H1 (cell line): Measurements from ENCODE around the gene RNF38. TPM values are rescaled to one million over a fixed set of nuclear protein-coding genes. Genes with fewer than 3 reads are reported as not detected.
A peak's percentile ranks its signal among the peaks of the same experiment; 100 is the strongest.
"Not testable (repeated sequence)": the region's sequence is repeated elsewhere in the genome, so short reads cannot be mapped to it uniquely, and the experiment has no call there.

Source experiments
- CTCF ChIA-PET: fragments of 300-600 bp; sonication (Branson Sonifier 250); formaldehyde crosslinking; loops from one replicate; lab custom pipeline; 2021; ENCODE audit not compliant: partially characterized antibody; lab: Charles Lee
- POLR2A ChIA-PET: fragments of 300-600 bp; sonication (Branson Sonifier 250); formaldehyde crosslinking; loops from one replicate; lab custom pipeline; 2021; ENCODE audit warnings: inconsistent platforms; ENCODE audit not compliant: partially characterized antibody; lab: Charles Lee
- DNase-seq, 2 experiments: peaks; one replicate each; pipeline versions ENCODE4 v3.0.0 to v3.0.0-alpha.2; 2010 to 2022; ENCODE audit warnings: low spot score in 2 of 2, low read depth in 1 of 2, mixed read lengths in 1 of 2
- FAIRE-seq: peaks from 2 replicates; lab custom pipeline; 2011; peaks lifted over from hg19 to GRCh38; lab: Jason Lieb, UNC
- H2AFZ ChIP-seq: 2 replicates; pipeline ENCODE4 v1.8.1; 2012; ENCODE audit warnings: low read length, inconsistent platforms
- H2AK5ac ChIP-seq: 2 replicates; pipeline ENCODE4 v1.6.1; 2013; ENCODE audit warnings: low read depth, low read length
- H2BK120ac ChIP-seq: replicated peaks from 2 replicates; pipeline ENCODE3; 2013; ENCODE audit warnings: low read depth, low read length, inconsistent platforms
- H2BK12ac ChIP-seq: 2 replicates; pipeline ENCODE4 v1.6.1; 2013; ENCODE audit warnings: low read depth, low read length
- H2BK15ac ChIP-seq: 2 replicates; pipeline ENCODE4 v1.6.1; 2013; ENCODE audit warnings: low read length
- H2BK20ac ChIP-seq: 2 replicates; pipeline ENCODE4 v1.6.1; 2013; ENCODE audit warnings: low read length
- H2BK5ac ChIP-seq: 2 replicates; pipeline ENCODE4 v1.6.1; 2013; ENCODE audit warnings: low read depth, low read length
- H3K14ac ChIP-seq: 2 replicates; pipeline ENCODE4 v1.6.1; 2013; ENCODE audit warnings: inconsistent platforms; ENCODE audit not compliant: insufficient read length
- H3K18ac ChIP-seq: 2 replicates; pipeline ENCODE4 v1.6.1; 2013; ENCODE audit warnings: low read length; ENCODE audit errors: extremely low read depth
- H3K23ac ChIP-seq: 2 replicates; pipeline ENCODE4 v1.6.1; 2013; ENCODE audit warnings: inconsistent platforms; ENCODE audit not compliant: insufficient read length
- H3K23me2 ChIP-seq: 2 replicates; pipeline ENCODE4 v1.6.1; 2013; ENCODE audit warnings: low read depth, low read length
- H3K27ac ChIP-seq: 2 replicates; pipeline ENCODE4 v1.6.1; 2011; ENCODE audit warnings: low read depth, low read length, inconsistent platforms
- H3K27me3 ChIP-seq, 4 experiments: replicated peaks in 1 of 4; 1 replicate in 1 of 4; 2 replicates in 3 of 4; pipeline versions ENCODE4 v1.6.1 to v1.8.1; 2011 to 2013; ENCODE audit warnings: low read length in 3 of 4, mild to moderate bottlenecking in 3 of 4, inconsistent platforms in 2 of 4, mixed read lengths in 2 of 4, moderate library complexity in 1 of 4; ENCODE audit not compliant: control insufficient read depth in 3 of 4, insufficient read depth in 3 of 4; ENCODE audit errors: extremely low read depth in 1 of 4
- H3K36me3 ChIP-seq, 4 experiments: 2 replicates each; pipeline versions ENCODE4 v1.6.1 to v1.8.1; 2011 to 2013; ENCODE audit warnings: mild to moderate bottlenecking in 4 of 4, low read length in 3 of 4, moderate library complexity in 2 of 4, control low read depth in 1 of 4, inconsistent platforms in 1 of 4; ENCODE audit not compliant: insufficient read depth in 4 of 4, control insufficient read depth in 2 of 4
- H3K4ac ChIP-seq: replicated peaks from 2 replicates; pipeline ENCODE3; 2013; ENCODE audit warnings: low read length, low read depth, mixed read lengths, inconsistent platforms; ENCODE audit not compliant: insufficient read length
- H3K4me1 ChIP-seq, 4 experiments: replicated peaks in 1 of 4; 1 replicate in 1 of 4; 2 replicates in 3 of 4; pipeline versions ENCODE4 v1.6.1 to v1.8.1; 2011 to 2013; ENCODE audit warnings: low read length in 3 of 4, inconsistent platforms in 2 of 4, mixed read lengths in 1 of 4; ENCODE audit not compliant: insufficient read depth in 4 of 4, control insufficient read depth in 3 of 4
- H3K4me2 ChIP-seq, 2 experiments: 2 replicates each; pipeline versions ENCODE4 v1.6.1 to v1.8.1; 2011 to 2013; ENCODE audit warnings: low read depth in 2 of 2, low read length in 2 of 2, control low read depth in 1 of 2, inconsistent platforms in 1 of 2, mild to moderate bottlenecking in 1 of 2; ENCODE audit not compliant: insufficient read depth in 1 of 2
- H3K4me3 ChIP-seq, 4 experiments: fragments of 200-600, 300-600 bp in 1 of 4; sonication (generic), shearing (Covaris generic), sonication (Bioruptor Twin) in 1 of 4; 2 replicates each; pipeline versions ENCODE4 v1.5.1 to v1.8.1; 2011 to 2016; ENCODE audit warnings: low read length in 4 of 4, low read depth in 3 of 4, control low read depth in 2 of 4, inconsistent platforms in 2 of 4, mild to moderate bottlenecking in 2 of 4, mixed read lengths in 1 of 4, moderate library complexity in 1 of 4; ENCODE audit not compliant: insufficient read depth in 2 of 4; ENCODE audit errors: extremely low read depth in 1 of 4
- H3K56ac ChIP-seq: replicated peaks from 2 replicates; pipeline ENCODE3; 2013; ENCODE audit warnings: low read depth, mild to moderate bottlenecking, mixed read lengths, low read length, inconsistent platforms; ENCODE audit not compliant: insufficient read length
- H3K79me1 ChIP-seq: 2 replicates; pipeline ENCODE4 v1.6.1; 2013; ENCODE audit warnings: low read depth, low read length, control low read depth
- H3K79me2 ChIP-seq, 2 experiments: 2 replicates each; pipeline versions ENCODE4 v1.6.1 to v1.8.1; 2012 to 2013; ENCODE audit warnings: low read length in 2 of 2, mild to moderate bottlenecking in 2 of 2, inconsistent platforms in 1 of 2; ENCODE audit not compliant: insufficient read depth in 2 of 2, control insufficient read depth in 1 of 2
- H3K9ac ChIP-seq, 4 experiments: replicated peaks in 1 of 4; 1 replicate in 1 of 4; 2 replicates in 3 of 4; pipeline versions ENCODE4 v1.6.1 to v1.8.1; 2011 to 2013; ENCODE audit warnings: low read depth in 3 of 4, low read length in 3 of 4, control low read depth in 2 of 4, mild to moderate bottlenecking in 2 of 4, moderate library complexity in 2 of 4, inconsistent platforms in 1 of 4; ENCODE audit errors: extremely low read depth in 1 of 4
- H3K9me3 ChIP-seq, 2 experiments: 2 replicates each; pipeline versions ENCODE4 v1.6.1 to v1.8.1; 2012 to 2013; ENCODE audit warnings: mild to moderate bottlenecking in 2 of 2, moderate library complexity in 2 of 2, control low read depth in 1 of 2, inconsistent platforms in 1 of 2, low read depth in 1 of 2, low read length in 1 of 2, mixed read lengths in 1 of 2; ENCODE audit not compliant: insufficient read depth in 2 of 2
- H4K20me1 ChIP-seq, 2 experiments: replicated peaks in 1 of 2; 2 replicates each; pipeline versions ENCODE3 to v1.8.1; 2011 to 2013; ENCODE audit warnings: inconsistent platforms in 2 of 2, low read length in 2 of 2, mild to moderate bottlenecking in 1 of 2; ENCODE audit not compliant: insufficient read depth in 2 of 2, control insufficient read depth in 1 of 2
- H4K5ac ChIP-seq: 2 replicates; pipeline ENCODE4 v1.6.1; 2013; ENCODE audit warnings: low read length, low read depth, mixed read lengths, inconsistent platforms; ENCODE audit not compliant: insufficient read length
- H4K8ac ChIP-seq: 2 replicates; pipeline ENCODE4 v1.8.0; 2013; ENCODE audit warnings: mild to moderate bottlenecking, moderate library complexity, low read length, inconsistent platforms; ENCODE audit not compliant: insufficient read depth; ENCODE audit errors: extremely low read depth
- H4K91ac ChIP-seq: replicated peaks from 2 replicates; pipeline ENCODE3; 2013; ENCODE audit warnings: low read length, mixed read lengths, inconsistent platforms; ENCODE audit not compliant: insufficient read length
- WGBS, 2 experiments: shearing (Covaris generic) in 1 of 2; methylation state at CpG; one replicate each; pipeline versions ENCODE4 v1.1.6 to v1.1.7; 2013 to 2015; ENCODE audit warnings: low lambda C conversion rate in 2 of 2, mixed read lengths in 2 of 2, inconsistent platforms in 1 of 2, low coverage in 1 of 2, missing lambda C conversion rate in 1 of 2; ENCODE audit not compliant: insufficient replicate concordance in 2 of 2, insufficient coverage in 1 of 2, insufficient read length in 1 of 2; ENCODE audit errors: extremely low coverage in 1 of 2, missing lambda C conversion rate in 1 of 2; 5-methylcytosine and 5-hydroxymethylcytosine counted together
- polyA plus RNA-seq, 7 experiments: library from polyadenylated mRNA; depleted of rRNA in 3 of 7; stranded (reverse) in 5 of 7; unstranded in 2 of 7; fragments of >200 nt in 5 of 7; fragments of 200-250 nt in 2 of 7; gene quantifications; 1 replicate in 5 of 7; 2 replicates in 1 of 7; 4 replicates in 1 of 7; pipeline versions ENCODE4 v1.2.1 to v1.2.3, GENCODE V29; 2011 to 2013; ENCODE audit warnings: missing spikeins in 2 of 7, mixed read lengths in 2 of 7
- total RNA-seq: library from RNA; stranded (reverse); fragmentation: NEBNext Ultra II Directional; extraction: Animal tissue kit (Norgen Biotek cat#: 25700); gene quantifications from 2 replicates; pipeline ENCODE4 v1.2.1, GENCODE V29; 2021

RNF38 gene
- total and polyA plus RNA-seq, 2 of the 8 experiments (the other 6 are each of a cell fraction or from before 2014, with no cell fraction given): 54.9 to 60.9 TPM

GRCh38 chr9:36446678-36447077 is 46.6 kb upstream of the RNF38 start:
- not testable (repeated sequence) for H4K91ac ChIP-seq, H2BK15ac ChIP-seq, H2AFZ ChIP-seq, H3K27me3 ChIP-seq, H3K4me3 ChIP-seq, H3K4ac ChIP-seq, H3K56ac ChIP-seq, H4K5ac ChIP-seq, H3K18ac ChIP-seq, H3K36me3 ChIP-seq, FAIRE-seq, H3K4me1 ChIP-seq, DNase-seq, H3K23ac ChIP-seq, H4K8ac ChIP-seq, H2BK12ac ChIP-seq, H2AK5ac ChIP-seq, H3K23me2 ChIP-seq, H3K9ac ChIP-seq, H2BK120ac ChIP-seq, H3K14ac ChIP-seq, H2BK5ac ChIP-seq, H3K27ac ChIP-seq, H2BK20ac ChIP-seq, H3K9me3 ChIP-seq
- ChIA-PET POLR2A (interaction anchor here (0.9 to 1.4 kb wide), 3 partner anchors 9 to 39 kb away, joined by 3 to 5 read pairs (median 4); no protein-coding TSS in a partner anchor), CTCF (interaction anchor here (5.4 kb wide), 1 partner anchor 40 kb away, joined by 78 read pairs; no protein-coding TSS in a partner anchor)
- WGBS, 2 experiments: 88% methylated on average over 10 of the region's 10 CpGs; no CpG with 5 or more reads in 1 of the 2 experiments
- Histone ChIP-seq H3K4me2 (peak overlapping the region in 1 of 2 experiments; percentile 47; a peak in 2 of 4 replicates), H3K79me2 (peaks cover 10 to 86% of the 10 kb centered on the region in 2 experiments), H3K79me1 (peaks cover 13% of the 10 kb centered on the region), H4K20me1 (peaks cover 4 to 13% of the 10 kb centered on the region in 2 experiments)
